ENCODE data around the gene FBXO5. TPM values are rescaled to one million over a fixed set of nuclear protein-coding genes. Genes with fewer than 3 reads are reported as not detected.
"Not testable (repeated sequence)": the region's sequence is repeated elsewhere in the genome, so short reads cannot be mapped to it uniquely, and the experiment has no call there.

FBXO5 gene
- total RNA-seq, 1 donor from 2014 or later, result 11.4 TPM

DNA sequence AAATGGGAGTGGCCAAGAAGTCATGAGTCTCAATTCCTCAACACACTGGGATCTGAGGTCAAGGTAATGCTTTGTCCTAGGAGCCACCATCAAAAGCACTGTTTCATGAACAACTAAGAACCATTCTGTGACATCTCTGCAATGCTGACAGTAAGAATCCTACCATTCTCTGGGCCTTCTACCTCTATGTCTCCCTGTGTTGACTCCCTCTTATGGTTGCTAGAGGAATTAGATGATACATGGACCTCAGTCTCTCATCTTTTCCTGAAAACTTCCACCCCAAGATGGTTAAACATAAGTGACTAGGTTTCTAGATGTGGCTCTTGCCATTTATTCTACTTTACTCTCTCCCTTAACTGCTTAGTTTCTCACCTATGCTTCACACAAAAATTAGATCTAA is 10.6 kb upstream of the FBXO5 start:
- no peak for DNase-seq

DNA sequence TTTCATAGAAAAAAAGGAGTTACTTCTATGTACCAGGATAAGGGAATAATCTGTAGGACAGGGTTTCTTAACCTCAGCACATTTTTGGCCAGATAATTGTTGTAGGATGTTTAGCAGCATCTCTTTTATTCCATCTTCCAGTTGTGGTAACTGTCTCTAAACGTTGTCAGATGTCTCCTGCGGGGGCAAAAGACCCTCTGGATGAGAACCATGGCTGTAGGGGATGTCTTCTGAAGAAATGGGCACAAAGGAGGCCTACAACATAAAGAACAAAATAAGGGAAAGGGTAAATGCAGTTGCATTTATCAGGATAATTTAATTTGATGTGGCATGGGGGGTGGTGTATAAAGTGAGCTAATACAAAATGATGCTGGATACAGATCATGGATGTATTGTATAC is 4.1 kb upstream of the FBXO5 start:
- no peak for DNase-seq

DNA sequence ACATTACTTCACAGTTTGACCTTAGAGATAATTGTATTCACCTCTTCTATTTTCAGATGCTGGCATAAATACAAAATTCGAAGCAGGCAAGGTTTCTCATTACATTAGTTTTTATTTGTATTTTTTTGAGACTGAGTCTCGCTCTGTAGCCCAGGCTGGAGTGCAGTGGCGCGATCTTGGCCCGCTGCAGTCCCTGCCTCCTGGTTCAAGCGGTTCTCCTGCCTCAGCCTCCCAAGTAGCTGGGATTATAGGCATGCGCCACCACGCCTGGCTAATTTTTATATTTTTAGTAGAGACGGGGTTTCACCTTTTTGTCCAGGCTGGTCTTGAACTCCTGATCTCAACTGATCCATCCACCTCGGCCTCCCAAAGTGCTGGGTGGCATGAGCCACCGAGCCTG is 2.5 kb upstream of the FBXO5 start:
- DNase-seq, result not testable (repeated sequence)

DNA sequence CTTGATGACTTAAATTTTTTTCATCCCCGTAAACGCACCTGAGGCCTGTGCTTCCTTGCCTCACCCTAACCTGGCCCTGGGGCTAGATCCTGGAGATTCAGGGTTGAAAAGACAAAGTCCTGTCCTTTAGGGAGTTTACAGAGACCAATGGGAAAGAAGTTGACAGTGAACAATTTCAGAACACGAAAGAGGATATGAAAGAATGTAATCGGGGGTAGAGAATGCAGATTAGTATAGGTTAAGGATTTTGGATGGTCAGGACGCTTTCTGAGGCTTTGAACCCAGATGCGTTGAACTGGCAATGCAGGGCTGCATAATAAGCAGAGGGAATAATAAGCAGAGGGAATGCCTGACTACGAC is 1.7 kb upstream of the FBXO5 start:
- no peak for DNase-seq

DNA sequence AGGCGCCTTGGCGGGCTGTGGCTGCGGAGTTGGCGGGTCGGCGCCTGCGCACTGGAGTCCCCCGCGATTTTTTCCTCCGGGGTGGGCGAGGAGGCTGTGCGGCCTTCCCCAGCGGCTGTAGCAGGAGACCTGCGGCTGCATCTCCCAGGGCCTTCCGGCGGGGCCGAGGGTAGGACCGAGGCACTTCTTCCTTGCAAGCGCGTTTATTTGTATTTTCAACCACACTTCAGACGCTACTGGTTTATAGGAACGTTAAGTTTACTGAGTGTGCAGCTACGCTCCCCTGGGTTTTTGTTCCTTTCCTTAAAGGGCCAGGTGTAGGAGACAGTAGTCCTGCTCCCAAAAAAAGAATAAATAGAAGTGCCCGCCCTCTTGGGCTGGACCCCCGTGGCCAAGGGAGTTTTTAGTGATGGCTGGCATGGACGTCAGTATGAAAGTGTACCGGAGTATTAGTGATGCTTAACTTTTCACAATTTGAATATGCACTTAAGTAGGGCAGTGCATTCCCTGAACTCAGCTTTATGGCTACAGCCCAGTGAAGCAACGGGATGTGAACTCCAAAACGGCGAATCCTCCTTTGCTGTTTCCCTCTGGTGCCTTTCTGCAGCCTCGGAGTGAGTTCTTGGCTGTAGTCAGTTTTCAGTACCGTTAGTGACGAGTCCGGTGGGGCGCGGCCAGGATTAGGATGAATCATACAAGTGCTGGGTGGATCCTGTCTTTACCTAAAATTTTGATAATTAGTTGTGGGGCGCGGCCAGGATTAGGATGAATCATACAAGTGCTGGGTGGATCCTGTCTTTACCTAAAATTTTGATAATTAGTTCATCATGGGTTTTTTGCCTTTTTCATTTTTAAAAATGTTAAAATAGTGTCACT is 1.0 kb upstream of the FBXO5 start:
- peak; percentile 58 for DNase-seq

DNA sequence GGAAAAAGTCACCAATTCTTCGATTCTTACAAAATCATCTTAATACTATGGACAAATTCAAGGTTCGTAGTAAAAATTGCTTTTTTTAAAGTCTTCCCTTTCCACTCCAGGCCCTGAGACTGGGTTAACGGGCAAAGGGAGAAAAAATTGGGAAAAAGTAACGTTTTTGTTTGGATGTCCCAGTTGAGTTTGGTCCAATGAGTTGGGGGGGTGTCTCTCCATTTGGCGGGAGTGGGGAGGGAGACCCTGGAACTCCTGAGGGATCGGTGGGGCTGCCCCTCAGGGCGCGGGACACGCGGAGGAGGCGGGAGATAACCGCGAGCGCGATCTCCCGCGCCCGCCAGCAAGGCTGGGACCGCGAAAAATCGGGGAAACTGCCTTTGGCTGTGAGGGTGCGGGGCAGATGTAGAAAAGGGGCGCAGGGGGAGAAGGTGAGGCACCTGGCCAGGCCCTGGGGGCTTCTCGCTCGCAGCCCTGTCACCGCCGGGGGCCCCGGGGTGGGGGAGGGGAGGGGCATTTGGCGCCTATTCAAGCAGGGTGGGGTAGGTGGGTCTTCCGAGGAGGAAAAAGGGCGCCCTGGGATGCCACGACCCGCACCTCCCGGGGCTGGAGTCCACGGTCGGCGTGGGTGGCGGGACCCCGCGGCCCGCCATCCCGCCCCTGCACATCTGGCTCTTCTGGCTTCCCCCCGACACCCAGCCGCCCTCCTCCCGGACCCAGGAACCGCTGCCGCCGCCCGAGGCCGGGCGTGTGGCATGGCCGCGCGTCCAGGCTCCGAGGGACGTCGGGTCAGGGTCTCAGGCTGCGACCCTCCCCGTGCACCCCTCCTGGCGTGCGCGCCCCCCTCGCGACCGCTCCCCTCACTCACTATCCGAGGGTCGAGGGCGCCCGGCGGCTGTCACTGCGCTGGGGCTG is 595 bp downstream of the FBXO5 start:
- no peak for DNase-seq

DNA sequence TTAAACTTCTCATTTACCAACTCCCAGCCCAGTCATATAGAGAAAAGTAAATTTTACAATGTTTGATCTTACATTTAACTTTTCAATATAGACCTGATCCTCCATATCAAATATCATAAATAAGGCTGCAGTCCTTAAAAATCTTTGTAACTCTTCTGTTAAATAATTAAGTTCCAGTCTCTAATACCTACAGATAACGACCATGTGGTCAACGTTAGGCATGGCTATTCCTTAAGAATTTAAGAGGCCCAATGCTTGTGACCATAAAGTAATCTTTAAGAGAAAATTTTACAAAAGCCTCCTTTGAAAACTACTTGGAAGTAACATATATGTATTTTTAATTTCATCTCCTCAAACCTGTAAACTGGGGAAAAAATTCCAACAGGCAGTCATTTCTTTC is 1.6 kb downstream of the FBXO5 start:
- no peak for DNase-seq

DNA sequence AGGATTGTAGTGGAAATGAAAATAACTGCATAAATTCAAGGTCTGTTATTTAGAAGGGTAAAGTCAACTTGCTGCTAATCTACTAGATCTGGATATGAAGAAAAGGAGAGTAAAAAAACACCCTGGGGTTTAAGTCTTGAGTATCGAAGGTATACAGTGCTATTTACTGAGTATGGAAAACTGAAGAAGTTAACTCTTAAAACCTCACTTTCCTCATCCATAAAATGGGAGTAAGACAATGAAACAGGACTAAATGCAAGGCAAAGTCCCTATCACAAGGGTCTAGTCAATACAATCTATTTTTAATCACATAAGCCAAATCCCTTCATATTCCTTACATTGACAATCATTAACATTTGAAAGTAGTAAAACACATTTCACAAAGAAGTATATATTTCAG is 2.2 kb downstream of the FBXO5 start:
- no peak for DNase-seq

DNA sequence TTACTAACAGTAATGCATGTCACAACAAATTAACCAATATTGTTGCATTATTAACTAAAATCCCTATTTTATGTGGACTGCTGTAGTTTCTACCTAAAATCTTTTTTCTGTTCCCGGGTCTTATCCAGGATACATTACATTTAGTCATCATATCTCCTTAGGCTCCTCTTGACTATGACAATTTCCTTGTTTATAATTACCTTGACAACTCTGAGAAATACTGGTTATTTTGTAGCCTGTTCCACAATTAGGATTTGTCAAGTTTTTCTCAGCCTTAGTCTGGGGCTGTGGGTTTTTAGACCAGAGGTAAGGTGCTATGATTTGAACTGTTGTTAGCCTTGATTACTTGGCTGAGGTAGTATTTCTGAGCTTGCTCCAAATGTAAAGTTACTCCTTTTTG is 3.7 kb downstream of the FBXO5 start:
- no peak for DNase-seq

DNA sequence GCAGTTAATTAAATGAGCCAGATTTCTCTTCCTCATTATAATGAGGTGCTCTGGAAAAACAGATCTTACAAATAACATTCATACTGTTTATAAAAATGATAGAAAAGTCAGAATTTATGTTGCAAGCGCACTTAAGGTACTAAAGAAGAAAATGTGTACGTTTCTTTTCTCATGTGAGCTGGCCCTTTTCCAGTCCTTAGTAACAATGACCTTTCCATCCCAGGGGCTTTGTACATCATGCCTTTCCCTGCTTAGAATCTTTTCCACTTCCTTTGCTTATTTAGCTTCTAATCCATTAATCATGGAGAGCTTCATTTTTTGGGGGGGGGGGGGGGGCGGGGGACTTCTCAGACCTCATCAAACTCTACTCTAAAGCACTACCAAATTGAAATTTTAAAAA is 4.8 kb downstream of the FBXO5 start:
- DNase-seq, result no peak

DNA sequence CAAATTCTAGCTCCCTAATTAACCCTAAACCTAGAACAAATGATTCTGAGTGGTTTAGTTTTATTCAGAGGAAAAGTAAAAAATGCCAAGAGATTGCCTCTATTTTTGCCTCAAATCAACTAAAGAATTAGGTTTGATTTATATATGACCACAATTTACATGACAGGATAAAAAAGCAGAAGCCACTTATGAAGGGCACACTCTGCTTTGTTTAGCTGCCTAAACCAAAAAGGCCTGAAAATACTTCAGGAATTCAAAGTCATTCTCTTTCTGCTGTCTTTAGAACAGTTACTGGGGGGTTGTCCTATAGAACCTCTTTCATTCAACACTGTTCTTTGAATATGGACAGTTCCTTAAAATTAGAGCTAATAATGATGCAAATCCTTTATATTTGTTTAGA is 5.3 kb downstream of the FBXO5 start:
- DNase-seq, result no peak

DNA sequence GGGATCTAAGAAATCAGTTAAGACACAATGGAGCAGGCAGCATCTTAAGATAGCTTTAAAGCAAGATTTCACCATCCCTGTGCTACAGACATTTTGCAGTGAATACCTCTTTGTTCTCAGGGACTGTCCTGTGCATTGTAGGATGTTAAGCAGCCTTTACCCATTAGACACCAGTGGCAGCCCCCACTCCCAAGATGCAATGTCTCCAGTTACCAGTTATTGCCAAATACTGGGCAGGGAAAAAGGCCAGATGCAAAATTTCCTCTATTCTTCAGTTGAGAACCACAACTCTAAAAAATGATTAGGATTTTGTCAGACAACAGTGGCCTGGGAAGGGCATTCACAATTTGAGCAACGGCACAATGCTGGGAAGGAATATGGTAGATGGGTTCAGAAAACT is 6.1 kb downstream of the FBXO5 start:
- DNase-seq, result no peak

DNA sequence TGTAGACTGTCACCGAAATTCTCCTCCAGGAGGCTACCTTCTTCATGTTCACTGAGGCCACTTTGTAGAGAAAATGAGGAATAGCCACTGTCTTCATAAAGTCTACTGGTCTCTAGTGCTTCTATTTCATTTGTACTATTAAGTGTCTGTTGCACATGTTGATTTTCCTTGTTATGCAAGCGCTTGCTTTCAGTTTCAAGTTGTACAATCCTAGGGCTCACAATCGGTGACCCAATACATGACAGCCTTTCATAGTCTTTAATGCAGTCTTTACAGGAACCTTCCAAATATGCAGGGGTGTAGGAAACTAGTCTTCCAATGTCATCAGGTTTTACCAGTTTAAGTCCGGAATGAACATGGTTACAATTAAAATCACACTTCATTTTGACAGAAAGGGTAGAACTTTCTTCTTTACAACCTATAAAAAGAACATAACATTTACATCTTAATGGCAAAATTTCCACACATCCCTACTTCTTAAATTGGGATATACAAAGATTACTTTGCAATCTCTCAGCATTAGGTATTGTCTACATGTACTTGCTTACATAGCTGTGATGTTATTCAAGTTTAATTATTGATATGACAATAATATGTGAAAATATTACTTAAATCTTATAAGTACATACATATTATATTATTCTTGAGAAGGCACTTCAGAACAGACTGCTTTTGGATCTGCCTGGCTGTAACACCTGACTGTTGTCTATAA is 7.5 kb downstream of the FBXO5 start:
- DNase-seq, result no peak

DNA sequence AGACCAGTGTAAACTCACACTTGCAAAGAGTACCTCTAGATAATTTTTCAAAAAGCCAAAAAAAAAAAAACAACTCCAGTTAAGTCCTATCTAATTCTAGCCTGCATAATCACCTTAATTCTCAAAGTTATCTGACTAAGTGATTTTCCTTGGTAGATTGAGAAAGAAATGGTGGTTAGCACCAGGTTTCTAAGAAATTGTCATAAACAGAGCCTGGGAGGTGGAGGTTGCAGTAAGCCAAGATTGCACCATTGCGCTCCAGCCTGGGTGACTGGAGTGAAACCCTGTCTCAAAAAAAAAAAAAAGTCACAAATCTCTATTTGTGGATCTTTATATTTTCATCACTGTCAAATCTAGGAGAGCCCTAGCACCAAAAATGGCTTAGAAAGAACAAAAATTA is 8.9 kb downstream of the FBXO5 start:
- DNase-seq, result no peak

DNA sequence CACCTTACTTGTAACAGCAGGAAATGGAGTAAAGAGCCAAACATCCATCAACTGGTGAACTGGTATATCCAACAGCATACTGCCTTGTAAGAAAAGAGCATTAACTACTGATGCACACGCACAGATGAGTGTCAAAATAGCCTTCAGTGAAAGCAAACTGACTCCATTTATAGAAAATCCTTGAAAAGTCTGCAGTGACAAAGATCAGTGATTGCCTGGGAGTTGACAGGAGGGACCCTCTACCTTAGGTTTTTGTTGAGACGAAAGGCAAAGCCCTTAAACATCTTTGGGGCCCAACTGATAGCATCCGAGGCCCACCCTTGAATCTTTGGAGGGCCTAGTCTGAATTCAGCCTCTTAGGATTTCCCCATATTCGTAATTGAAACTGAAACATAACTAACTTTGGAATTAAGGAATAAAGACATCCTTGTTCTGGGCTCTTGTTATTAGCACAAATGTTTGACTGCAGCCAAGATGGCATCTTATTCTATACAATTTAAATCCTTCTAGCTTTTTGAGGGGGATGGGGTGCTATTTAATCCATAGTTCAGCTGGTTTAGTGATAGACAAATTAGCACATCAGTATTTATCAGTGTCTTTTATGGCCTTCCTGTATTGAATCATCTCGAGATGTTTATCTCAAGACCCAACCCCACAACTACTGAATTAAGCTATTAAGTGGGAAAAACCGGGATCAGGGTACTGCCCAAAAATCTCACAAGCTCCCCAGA is 13.0 kb downstream of the FBXO5 start:
- DNase-seq, result no peak

DNA sequence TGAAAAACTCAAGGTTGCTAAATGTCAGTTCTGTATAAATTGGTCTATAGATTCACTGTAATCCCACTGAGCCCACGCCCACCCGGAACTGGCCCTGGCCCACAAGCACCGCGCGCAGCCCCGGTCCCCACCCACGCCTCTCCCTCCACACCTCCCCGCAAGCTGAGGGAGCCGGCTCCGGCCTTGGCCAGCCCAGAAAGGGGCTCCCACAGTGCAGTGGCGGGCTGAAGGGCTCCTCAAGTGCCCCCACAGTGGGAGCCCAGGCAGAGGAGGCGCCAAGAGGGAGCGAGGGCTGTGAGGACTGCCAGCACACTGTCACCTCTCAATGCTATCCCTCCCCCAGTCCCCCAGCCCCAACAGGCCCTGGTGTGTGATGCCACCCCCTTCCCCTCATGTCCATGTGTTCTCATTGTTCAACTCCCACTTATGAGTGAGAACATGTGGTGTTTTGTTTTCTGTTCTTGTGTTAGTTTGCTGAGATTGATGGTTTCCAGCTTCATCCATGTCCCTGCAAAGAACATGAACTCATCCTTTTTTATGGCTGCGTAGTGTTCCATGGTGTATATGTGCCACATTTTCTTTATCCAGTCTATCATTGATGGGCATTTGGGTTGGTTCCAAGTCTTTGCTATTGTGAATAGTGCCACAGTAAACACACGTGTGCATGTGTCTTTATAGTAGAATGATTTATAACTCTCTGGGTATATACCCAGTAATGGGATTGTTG is 16.5 kb downstream of the FBXO5 start:
- not testable (repeated sequence) for DNase-seq

DNA sequence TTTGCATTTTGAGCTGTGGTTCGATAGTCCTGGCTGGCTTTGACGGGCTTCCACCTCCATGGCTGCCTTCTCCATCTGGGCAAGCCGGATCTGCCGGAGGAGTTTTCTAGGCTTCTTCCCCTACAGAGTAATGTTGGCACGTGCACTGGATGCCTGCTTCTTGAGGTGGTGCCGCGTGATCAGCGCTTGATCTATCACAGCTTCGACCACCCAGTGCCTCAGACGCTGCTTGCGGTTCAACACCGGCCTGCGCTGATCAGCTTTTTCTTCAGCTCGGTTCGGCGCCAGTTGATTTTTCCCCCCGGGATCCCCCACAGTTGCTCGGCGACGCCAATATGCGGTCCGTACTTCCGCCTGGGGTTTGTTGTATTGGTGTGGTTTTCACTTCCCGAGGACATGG is 23.5 kb downstream of the FBXO5 start:
- DNase-seq, result no peak

DNA sequence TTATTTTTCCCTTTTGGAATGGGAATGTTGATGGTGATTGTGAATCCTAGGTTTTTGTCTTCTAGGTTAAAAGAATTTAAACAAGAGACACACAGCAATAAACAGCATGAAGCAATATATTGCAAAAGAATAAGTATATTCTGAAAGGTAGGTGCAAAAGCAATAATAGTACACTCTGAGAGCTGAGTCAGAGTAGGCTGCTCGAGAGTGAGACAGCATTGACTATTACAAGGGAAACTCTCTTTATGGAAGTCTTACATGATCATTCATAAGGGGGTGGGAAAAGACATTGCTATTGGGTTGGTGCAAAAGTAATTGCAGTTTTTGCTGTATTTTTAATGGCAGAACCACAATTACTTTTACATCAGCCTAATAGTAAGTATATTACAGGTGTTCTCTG is 25.0 kb downstream of the FBXO5 start:
- no peak for DNase-seq

DNA sequence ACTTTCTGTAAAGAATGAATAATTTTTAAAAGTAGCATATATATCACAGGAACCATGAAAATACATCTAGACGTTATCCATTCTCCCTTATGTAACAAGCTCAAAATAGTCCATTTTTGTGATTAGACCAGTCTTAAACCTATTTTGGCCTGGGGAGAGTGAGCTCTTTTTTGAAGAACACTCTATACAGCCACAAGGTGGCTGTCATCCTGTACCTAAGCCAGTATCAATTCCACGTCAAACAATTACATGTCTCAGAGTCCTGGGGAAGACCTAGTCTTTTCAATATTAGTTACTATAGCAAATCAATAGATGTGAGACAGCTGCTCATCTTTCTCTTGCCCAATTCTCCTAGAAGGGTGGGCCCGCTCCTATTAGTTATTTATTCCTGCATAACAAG is 28.4 kb downstream of the FBXO5 start:
- DNase-seq, result no peak

DNA sequence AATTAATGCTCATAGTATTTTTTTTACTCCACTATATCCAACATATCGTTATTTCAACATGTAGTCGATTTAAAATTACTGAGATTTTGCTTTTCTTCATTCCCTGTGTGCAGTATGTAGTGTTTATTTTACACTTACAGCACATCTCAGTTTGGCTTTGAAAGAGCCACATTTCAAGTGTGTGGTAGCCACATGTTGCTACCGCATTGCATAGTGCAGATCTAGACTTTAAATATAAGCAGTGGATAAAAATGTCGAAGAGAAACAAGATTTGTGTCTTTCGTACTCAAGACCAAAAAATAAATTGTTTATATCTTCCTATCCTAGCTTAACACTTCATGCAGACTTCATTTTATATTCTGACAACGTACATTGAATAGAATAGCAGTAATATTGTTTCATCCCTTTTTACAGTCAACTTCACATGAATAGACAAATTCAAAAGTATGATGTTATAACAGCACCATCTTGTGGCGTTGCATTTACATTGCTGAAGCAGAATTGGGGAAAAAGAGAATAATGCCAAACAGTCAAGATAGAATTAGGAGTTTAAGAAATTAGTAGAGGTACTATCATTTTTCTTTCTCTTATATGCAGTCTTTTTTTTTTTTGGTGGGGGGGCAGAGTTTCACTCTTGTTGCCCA is 29.9 kb downstream of the FBXO5 start:
- DNase-seq, result peak; percentile 14

DNA sequence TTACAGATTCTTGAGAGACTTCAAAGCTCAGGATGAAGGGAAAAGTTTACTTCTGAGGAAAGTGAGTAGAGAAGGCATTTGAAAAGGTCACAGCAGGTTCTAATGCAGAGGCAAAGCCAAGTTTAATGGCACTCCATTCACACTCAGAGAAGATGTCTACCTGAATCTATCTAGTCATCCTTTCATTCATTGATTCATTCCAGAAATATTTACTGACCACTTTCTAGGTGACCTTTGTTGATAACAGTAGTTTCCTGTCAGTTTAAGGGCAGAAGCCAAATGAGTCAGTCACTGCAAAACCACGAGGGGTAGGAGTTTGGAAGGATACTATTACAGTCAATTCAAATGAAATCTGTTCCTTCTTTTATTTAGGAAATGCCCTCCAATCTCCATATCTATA is 30.8 kb downstream of the FBXO5 start:
- DNase-seq, result no peak
